NCI-H2171 (cell line): ENCODE measurements around the gene PRKN.

Experiments
- DNase-seq: peaks from one replicate; lab custom pipeline; 2025; lab: John Stamatoyannopoulos, UW

The PRKN gene

DNA sequence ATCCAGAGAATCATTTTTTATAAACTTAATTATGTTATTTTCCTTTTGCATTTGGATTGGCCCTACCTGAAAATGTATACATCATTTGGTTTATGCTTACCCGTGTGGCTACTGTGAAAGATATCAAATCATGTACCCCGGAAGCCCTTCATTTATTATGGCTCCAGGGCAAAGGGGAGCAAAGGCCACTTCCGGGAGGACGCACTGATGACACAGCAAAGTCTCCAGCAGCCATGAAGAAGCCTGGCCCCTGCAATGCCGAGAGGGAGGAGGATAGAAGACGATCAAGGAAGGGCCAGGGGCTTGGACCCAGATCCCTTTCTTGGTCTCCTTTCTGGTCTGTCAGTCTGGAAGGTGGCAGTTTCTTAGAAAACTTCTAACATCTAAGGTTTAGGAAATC, 1073.4 kb downstream of the PRKN start:
- DNase-seq: no peak

DNA sequence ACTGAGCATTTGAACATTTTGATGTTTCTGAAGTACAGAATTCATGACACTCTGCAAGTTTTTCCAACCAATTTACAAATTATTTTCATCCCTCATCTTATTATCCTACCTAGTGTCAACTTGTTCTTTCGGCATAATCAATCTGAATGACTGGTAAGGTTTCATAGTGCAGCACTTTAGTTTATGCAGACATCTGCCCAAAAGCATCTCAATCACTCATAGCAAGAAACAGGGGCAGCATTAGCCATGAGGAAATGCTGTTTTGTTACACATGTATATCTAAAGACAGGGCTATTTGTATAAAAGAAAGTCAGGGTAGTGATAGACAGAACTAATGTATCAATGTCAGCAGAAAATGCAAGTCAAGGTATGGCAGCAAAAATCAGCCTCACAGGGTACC, 1075.6 kb downstream of the PRKN start:
- no peak for DNase-seq

DNA sequence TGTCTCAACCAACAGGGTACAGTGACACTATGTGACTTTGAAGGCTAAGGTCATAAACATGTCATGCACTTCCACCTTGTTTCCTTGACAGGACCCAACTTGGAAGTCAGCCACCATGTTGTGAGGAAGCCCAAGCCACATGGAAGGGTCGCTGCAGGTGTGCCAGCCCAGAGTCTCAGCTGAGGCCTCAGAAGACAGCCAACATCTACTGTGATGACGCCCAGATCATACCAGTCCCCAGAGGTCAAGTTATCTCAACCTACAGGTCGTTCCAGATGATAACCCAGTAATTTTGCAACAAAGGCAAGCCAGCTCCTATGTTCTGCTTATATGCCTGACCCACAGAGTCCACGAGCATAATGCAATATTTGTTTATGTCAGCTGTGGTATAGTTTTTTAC, 1077.7 kb downstream of the PRKN start:
- DNase-seq: no peak

DNA sequence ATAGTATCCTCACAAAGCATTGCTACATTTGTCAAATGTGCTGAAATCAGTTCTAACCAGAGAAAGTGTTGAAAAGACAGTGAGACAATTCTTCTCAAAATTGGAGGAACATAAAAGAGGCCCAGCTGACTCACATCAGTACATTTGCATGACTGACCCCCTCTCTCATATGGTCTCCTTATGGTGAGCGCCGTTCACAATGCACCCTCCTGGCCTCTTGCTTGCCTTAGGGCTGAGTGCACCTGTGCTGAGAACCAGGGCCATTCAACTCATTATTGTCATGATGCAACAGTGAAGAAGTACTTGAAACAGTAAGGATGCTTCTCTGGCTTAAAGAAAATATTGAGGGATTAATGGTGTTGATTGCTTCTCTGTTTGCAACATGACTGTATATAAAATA, 1078.5 kb downstream of the PRKN start:
- no peak for DNase-seq

DNA sequence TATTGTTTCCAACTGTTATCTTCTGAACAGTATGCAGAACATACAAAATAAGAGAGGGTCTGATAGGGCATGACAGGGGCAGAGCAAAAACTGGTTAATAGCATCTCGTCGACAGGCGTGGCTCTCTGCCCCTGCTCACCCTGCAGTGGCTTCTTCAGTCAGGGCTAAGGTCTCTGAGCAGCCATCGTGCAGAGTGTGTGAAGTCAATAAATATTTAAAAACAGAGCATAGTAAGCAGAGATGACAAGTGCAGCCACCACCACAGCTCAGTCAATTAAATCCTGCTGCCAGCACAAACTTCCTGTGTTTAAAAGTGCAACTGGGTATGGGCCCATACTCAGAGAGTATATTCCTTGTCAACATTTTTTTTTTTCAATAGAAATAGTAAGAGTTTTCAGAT, 1080.3 kb downstream of the PRKN start:
- DNase-seq: no peak

DNA sequence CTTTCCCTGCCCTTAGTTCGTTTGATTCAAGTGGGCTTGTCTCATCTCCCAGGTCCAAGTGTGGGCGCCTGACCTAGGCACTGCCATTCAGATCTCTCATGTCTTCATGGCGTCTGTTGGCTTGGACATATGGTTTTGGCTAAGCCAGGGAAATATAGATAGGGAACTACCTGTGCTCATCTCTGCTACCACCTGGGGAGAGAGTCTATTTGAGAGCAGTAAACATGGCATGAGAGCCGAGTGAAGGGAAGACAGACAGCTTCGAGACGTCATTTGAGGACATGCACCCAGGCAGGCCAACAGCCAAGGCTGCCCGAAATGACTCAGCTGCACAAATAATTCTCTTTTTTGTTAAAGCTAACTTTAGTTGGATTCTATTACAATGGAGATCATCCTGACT, 1083.0 kb downstream of the PRKN start:
- no peak for DNase-seq

DNA sequence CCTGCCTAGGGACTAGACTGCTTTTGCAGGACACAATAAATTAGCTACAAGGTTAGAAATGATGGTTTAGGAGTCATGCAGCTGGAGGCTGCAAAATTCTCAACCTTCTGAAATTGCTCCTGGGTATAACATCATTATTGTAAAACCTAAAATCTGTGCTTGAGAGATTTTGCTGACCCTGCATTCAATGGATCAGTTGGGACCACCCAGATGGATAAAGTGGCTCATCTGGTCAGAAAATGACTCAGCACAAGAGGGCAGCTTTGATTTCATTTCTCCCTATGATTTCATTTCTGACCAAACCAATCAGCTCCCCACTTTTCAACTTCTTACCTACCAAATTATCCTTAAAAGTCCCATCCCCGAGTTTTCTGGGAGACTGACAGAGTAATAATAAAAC, 1086.4 kb downstream of the PRKN start:
- DNase-seq: no peak

DNA sequence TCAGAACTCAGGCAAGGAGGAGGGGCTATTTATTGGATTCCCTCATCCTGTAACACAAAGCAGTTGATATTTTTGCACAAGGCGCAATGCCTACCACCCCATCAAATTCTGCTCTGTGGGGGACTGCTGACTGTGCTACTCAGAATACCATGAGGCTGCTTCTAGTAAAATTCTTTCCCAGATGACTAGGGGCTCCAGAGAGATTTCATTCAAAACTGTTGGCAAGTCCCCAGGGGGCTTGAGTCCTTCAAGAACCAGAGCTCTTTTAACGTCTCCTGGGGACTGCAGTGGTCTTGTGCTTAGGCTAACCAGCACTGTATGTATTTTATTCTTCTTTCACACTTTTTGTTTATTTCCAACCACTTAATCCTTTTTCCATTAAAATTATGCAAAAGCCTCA, 1087.8 kb downstream of the PRKN start:
- no peak for DNase-seq

DNA sequence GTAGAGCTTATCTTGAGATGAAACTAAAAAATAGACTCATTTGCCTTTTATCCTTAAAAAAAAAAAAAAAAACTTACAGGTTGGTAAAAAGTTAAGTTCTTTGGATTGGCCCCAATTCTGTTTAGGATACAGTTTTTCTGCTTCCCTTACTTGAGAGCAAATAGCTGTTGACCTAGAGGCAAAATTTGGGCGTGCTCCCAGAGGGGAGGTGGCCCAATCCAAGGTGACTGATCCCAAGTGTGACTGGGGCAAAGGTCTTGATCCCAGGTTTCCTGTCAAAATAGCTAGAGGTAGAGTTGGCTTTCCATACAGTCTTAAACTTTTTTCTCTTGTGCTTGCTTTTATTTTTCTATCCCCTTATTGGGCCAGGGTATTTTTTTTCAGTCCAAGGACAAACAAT, 1089.9 kb downstream of the PRKN start:
- DNase-seq: no peak

DNA sequence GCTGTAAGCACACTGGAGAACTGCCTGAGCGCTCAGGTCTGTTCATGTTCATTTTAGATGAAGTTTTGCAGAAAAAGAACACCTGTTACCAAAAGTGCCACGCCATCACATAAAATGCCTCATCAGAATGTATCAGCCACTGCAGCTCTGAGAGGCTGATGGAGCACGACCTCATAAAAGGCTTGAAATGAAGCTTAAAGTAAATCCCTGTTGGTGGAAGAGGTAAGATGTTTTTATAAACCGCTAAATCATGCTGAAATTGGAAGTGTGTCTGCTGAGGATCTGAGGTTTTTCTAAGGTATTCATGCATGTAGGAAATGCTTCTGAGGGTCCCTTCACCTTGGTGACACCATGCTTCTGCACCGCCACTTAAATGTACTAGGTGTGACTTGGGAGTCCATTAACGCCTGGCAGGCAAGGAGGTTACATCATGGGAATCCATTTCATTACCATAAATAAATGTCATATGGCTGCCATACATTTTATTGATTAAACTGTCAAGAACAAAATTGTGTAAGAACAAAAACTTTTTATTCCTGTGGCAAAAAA, 1090.6 kb downstream of the PRKN start:
- DNase-seq: no peak

DNA sequence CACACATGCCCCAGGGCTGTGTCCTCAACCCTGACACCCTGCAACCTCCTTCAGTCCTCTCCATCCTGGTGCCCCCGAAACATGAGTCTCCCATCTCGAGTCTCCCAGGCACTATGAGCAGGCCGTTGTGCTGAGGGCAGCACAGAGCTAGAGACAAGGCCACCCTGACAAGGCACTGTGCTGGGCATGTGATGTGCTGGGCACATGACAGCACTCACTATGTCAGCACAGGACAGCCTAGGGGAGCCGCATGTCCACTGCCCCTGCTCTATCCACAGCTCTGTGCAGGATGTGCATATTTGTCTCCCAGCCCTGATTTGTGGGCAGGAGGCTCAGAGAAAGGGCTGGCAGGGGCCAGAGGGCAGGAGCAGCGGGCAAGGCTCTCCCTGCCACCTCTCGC, 1091.6 kb downstream of the PRKN start:
- DNase-seq: no peak

DNA sequence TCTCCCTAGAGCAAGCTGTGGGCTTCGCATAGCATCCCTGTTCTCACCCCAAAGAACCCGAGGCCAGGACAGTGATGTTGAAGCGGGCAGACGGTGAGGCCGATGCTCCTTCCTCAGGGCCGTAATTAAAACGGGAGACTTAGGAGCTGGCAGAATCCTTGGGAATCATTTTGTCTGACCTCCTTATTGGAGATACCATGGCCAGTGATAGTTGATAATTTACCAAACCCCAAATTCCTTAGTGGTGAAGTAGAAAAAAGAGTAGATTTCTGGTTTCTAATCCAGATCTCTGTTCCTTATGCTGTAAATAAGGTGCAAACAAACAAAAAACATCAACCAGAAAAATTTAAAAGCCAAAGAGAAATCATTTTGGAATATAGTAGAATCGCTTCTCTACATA, 1092.7 kb downstream of the PRKN start:
- DNase-seq: no peak

DNA sequence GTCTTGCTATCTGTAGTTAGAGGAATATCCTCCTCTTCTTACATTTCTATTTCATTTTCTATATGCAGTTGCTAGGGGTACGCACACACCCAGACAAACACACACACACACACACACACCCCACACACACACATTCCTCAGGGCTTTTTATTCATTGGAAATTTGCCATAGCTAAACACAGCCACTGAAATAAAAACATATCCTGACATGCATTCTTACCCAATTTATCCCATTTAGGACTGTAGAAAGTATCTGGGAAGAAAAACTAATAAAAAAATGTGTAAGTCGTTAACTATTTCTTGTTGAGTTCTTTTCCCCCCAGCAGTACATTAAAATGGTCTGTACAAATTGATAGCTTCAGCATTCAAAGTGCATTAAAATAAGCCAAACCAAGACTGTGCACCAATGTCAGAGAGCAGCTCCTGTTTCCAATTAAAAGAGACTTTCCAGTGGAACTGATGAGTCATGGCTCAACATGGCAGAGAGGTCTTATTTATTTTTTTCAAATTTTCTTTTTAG, 1095.8 kb downstream of the PRKN start:
- DNase-seq: no peak

DNA sequence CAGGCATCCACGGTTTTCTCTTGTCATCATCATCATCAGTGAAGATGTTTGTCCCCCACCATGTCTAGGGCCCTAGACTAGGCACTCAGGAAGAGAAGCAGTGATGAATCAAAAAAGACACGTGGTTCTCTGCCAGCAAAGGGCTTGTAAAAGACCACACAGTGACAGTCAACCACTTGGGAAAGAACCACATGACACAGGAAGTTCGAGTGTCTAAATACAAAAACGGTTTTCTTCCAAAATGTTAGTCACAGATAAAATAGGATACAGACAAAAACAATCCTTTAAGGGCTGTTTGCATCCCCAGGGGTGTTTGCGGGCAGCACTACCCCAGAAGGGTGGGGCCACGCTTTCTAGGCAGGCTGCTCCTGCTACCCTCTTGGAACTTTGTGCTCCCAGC, 1096.9 kb downstream of the PRKN start:
- DNase-seq: no peak

DNA sequence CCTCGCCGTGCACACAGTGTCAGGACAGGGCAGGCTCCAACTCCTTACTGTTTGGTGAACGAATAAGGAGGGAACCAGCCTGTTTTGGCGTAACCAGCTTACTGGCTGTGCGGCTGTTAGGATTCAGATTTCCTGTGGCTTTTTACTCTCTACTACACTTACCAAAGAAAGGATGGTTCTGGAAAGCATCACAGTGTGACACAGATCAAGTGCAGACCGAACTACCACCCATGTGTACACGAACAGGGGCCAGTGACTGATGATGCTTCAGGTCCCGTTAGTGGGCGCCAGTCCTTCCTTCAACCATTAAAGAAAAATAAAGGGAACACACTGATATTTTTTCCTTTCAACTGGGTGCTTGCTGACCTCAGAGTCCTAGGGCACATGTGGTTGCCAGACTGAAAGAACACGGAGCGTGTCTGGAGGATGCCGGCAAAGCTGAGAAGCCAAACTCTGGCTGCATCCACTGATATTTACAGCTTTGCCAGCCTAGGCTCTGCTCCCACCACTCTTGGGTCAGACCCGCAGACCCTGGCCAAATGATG, 1101.4 kb downstream of the PRKN start:
- DNase-seq: no peak

DNA sequence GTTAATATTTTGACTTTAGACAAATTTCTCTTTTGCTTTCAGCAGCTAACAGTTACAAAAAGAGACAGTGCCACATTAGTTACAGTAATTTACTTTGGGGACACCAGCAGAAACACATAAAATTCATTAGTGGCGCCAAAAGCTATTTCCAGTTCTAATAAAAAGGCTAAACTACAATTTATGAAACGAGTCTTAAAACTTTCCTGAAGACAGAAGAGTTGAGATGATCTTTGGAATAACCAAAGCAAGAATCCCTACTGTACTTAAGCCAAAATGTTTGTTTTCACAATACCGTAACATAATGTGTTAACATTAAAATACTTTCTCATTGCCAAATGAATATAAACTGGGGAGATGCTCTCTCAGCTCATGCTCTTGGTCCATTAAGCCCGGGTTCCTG, 1103.5 kb downstream of the PRKN start:
- DNase-seq: no peak

DNA sequence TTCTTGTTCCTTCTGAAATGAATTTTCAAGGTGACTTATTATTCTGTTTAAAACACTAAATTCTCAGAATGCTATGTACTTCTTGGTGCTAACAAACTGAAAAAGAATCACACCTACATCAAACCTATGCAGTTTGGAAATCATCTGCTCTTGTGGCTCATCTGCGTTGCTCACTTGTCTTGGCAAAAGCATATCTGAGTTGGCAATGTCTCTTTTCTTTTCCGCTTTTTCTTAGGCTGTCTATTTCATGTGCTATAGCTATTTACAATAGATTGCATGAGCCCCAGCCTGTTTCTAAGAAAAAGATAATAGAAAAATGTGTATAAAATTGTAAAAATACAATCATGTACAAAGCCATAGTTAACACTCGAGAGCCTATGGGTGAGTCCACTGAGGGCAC, 1104.8 kb downstream of the PRKN start:
- DNase-seq: no peak

DNA sequence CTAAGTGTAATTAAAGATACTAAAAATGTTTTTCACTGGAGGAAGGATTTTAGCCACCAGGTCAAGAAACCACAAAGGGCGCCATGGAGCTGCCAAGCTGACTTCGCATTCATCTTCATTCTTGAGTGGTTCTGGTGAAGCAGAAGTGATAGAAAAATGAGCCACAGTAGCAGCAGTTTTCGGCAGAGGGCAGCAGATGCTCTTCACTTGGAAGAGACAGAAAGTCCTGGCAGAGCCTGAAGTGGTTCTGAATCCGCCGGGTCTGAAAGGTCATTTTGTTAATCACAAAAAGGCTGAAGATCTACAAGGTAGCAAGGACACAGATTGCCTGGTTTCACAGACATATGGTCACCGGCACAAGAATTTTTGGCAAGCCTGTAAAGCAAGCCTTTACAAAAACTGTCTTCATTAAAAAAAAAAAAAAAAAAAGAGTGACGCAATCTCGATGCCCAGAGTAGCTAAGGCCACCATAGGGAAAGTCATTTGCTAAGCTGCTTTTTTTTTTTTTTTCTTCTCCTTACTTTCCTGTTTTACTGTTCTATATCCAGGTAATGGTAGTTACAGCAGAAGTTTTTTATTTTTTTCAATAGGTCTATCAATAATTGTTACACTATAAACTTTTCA, 1108.6 kb downstream of the PRKN start:
- peak; percentile 4 for DNase-seq

DNA sequence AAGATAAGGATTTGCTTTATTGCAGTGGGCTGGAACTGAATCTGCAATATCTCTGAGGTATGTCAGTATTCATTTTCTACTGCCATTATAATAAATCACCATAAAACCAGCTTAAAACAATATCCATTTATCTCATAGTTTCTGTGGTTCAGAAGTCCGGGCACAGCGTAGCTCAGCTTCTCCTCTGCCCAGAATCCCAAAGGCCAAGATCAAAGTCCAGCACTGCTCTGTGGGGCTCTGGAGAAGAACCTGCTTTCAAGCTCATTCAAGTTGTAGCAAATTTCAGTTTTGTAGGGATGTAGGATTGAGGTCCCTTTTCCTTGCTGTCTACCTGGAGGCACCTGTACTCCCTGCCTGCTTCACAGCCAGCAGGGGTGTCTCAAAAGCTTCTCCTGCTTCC, 1113.9 kb downstream of the PRKN start:
- DNase-seq: no peak

DNA sequence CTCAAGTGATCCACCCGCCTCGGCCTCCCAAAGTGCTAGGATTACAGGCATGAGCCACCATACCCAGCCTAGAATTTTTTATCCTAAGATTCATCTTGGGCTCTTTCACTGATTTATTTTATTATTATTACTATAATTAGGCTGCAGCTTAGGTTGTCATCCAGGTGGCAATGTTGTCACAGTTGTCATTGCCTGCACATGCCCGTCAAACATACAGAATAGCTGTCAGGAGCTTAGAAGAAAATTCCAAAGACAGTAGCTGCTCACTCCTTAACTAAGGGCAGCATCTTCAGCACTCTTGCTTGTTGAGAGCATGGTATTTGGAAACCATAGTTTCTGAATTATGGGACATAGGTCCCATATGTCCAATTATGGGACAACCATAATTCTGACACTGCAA, 1118.8 kb downstream of the PRKN start:
- DNase-seq: no peak

DNA sequence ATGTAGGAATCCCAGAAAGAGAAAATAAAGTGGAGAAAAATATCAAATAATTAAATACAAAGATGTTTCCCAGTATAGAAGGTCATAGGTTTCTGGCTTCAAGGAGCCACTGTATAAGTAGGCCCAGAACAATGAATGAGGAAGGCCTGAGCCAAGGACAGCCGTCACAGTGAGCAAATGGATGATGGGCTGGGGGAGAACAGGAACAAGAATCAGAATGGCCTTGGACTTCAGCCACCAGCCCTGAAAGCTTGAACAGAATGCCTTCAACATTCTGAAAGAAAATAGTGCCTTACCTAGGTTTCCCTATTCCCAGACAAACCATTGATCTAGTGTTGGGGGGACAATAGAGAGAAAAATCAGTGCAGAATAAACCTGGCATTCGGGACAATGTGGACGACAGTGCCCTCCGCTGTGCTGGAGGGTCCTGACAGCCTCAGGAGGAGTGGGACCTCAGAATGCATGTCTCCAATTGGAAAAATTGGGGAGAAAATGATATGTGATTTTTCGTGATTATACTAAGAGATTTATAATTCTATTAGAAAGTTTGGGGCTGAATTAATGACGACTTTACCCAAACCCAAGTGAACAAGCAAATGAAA, 1119.8 kb downstream of the PRKN start:
- DNase-seq: no peak

DNA sequence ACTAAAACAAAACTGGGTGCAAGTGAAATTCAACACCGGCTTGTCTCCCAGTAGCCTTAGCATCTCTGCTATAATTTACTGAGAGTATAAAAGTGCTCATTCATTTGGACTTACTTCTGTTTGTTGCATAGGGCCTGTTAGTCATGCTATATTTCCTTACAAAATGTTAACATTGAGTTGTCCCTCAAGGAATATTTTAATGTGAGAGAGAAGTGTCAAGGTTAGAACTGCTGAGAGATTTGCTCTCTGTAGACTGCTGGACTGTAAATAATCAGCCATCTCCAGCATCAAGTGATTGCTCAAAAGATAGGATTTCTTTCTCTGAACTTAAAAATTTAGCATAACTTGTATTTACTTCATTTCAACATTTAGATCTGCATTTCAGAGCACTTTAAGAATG, 1125.2 kb downstream of the PRKN start:
- DNase-seq: no peak

DNA sequence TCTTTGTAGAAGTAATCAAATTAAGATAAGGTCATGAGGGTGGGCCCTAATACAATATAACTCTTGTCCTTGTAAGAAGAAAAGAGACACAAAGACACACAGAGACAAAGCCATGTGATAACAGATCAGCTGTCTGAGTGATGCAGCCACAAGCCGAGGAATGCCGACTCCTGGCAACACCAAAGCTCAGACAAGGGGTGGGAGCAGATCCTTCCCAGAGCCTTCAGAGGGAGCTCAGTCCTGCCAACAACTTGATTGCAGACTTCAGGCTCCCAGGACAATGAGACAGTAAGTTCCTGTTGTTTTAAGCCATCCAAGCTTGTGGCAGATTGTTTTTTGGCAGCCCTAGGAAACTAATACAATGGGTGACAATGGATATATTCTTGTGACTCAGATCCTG, 1128.7 kb downstream of the PRKN start:
- DNase-seq: no peak
